NCI-H2227 treated with DMSO at 0.1 percent for 48 hours (cell line): ENCODE results near the gene KLHL30.
"Not testable (repeated sequence)": the region's sequence is repeated elsewhere in the genome, so short reads cannot be mapped to it uniquely, and the experiment has no call there.

Experiments
- DNase-seq: peaks from one replicate; lab custom pipeline; 2025; lab: John Stamatoyannopoulos, UW

KLHL30 gene

GRCh38 chr2:238101891-238102841 is 36.3 kb upstream of the KLHL30 start:
- DNase-seq: no peak

DNA sequence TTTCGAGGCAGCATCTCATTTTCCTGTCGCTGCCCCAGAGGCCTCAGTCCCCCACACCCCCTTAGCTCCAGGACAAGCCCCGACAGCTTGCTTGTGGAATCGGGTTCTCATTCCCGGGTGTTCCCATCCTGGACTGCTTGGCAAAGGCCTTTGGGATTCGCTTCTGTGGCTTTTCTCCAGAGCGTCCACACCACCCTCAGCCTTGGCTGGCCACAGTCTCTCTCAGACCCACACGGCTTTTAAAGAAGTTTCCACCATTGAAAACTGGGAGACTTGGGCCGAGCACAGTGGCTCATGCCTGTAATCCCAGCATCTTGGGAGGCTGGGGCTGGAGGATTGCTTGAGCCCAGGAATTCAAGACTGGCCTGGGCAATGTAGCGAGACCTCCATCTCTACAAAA is 35.6 kb upstream of the KLHL30 start:
- no peak for DNase-seq

- DNase-seq: no peak
These were observed 34.8 kb upstream of the KLHL30 start for GRCh38 chr2:238103465-238104225.

DNA sequence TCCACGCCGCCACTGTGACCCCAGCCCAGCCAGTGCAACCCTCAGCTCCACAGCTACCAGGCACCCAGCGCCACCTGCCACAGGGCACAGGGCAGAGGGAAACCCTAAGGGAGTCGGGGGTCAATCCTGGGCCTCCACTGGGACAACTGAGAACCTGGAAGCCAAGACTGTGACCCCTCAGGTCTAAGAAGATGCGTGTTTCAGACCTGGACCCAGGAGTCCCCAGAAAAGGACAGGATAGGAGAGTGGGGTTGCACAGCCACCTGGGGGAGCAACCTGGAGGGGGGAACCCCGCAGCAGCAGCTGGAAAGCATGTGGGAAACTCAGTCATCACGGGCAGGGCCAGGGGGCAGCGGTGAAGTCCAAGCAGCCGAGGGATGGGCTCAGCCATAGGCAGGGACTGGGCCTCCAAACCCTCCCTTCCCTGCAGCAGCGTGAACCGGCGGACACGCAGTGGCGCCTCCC is 34.2 kb upstream of the KLHL30 start:
- no peak for DNase-seq

- DNase-seq: no peak
These were observed 33.6 kb upstream of the KLHL30 start for GRCh38 chr2:238104691-238105371.

GRCh38 chr2:238105506-238106338 is 32.7 kb upstream of the KLHL30 start:
- no peak for DNase-seq

DNA sequence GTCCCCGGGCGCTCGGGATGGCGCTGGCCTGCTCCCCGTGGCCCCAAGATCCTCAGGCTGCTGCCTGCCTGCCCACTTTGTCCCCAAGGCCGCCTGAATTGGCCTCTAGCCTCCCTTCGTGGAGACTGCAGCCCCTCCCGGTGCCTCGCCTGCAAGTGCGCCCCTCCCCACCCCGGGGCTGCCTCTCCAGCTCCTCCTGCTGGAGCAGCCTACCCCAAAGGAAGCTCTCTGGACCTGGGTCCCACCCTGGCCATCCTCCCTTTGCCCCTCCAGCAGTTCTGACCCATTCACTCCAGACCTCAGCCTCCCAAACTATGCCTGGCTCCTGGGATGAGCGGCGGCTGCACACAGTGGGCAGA is 32.1 kb upstream of the KLHL30 start:
- DNase-seq: no peak

DNA sequence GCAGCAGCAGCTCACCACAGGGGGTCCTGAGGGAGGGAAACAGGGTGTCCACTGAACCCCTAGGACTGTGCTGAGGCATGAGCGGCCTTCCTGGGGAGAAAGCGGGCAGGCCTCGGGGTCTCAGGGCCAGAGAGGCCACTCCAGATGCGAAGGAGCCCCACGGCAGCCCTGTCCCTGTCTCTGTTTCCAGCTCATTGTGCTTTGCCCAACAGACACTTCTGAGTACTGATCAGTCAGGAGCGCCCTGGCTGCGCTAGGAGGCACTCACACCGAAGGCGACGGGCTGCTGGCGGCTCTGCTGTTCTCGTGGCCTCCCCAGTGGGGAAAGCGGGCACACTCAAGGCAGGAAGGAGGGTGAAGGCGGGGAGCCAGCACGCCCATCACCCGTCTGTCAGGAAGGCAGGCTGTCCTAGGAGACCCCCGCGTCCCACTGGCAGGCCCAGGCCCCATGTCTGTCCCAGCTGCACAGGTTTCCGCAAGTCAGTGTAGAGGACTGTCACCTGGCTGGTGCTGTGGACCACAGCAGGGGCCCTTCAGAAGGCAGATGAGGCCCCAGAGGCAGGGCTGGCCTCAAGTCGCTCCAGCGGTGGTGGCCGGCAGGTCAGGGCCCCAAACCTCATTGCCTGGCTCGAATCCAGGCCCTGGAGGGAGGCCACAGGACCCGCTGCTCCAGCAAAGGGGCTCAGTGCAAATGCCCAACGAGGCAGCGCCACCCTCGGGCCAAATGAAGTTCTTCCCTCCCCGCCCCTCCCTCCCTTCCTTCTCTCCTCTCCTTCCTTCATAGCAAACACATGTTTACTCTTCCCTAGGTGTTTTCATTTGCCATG is 31.6 kb upstream of the KLHL30 start:
- DNase-seq: no peak

DNA sequence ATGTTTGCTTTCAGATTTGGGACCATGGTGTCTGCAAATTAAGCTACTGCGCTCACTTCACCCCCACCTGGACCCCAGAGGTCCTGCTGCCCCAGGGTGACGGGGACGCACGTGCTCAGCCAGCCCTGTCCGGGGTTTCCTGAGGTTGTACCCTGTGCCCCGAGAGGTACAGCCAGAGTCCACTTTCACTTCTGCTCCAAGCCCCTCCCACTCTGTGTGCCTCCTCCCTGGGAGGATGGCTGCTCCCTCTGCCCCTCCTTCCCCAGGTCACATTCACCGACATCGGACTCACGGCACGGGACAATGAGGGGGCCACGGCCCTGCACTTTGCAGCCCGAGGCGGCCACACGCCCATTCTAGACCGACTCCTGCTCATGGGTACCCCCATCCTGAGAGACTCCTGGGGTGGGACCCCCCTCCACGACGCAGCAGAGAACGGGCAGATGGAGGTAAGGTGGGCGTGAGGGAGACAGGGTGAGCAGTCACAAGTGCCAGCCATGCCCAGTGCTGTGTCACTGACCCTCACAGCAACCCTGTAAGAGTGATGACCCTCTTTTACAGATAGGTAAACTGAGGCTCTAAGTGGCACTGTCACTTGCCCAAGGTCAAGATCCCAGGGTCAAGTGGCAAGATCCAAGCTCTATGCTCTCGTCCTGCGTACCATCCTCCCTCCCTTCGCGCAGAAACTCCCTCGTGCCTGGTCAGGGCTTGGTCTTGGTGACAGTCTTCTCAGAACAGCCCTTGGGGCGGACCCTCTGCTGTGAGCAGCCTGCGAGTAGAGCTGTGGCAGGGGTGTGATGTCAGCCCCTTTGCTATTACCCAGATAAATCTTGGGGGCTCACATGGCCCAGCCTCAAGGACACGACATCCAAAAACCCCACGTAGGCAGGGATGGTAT is 30.7 kb upstream of the KLHL30 start:
- no peak for DNase-seq

DNA sequence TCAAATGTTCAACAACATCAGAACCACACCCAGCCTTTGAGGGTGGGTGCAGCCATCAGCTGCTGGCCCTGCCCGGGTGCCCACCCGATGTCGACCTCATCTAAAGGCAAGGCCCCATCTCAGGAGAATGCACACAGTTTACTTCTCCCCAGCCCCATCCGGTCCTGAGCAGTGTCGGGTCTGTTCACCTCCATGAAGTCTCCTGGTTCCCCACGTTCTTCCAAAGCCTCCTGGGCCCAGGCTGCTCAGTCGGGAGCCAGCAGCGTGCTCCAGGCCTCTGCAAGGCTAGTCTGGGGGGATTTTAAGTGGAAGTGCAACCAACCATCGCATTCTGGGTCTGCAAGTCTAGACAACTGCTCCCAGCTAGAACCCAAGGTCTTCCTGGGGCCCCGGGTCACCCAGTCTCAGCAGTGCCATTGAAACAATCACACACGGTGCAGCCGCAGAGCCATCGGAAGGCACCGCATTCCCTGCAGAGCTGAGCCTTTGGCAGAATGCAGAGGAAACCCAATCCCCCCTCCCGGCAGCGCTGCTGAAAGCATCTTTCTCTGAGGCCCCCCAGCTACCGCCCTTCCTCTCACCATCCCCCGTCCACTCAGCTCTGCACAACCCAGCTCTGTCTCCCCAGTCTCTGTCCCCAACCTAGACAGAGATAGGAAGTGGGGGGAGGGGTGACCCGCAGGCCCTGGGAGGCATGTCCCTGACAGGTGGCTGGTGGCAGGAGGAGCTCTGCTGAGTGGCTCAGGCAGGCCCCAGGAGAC is 29.9 kb upstream of the KLHL30 start:
- DNase-seq: no peak

- DNase-seq: no peak
These were observed 24.9 kb upstream of the KLHL30 start for GRCh38 chr2:238113611-238114010.

- DNase-seq: no peak
These were observed 24.1 kb upstream of the KLHL30 start for GRCh38 chr2:238114331-238114841.

DNA sequence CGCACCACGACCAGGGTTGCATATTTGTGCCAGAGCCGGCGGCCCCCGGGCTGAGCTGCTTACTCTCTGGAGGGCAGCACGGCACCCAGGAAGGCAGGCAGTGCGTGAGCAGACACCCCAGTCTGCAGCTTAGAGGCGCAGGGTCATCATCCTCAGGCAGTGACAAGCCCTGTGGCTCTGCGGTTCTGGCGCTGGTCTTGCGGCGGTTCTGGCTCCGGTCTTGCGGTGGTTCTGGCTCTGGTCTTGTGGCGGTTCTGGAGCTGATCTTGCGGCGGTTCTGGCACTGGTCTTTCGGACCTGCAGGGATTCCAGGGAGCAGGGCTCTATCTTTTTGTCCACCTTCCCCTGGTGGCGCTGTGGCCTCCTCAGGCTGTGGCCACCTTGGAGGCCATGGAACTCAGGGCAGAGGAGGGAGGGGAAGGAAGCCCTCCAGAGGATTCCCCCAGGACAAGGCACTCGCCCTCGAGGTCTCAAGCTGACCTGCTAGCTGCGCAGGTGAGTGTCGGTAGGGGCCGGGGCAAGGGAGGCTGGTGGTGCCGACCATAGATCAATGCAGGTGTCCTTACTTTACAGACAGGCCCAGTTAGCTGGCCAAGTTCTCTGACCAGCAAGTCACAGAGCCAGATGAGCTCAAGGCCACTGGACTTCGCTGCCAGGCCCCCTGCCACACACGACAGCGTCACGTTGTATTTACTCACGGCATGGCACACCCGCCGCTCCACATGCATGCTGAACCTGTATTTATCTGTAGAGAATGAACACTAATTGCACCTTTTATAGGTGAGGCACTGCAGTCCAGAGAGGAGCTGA is 23.4 kb upstream of the KLHL30 start:
- DNase-seq: no peak

DNA sequence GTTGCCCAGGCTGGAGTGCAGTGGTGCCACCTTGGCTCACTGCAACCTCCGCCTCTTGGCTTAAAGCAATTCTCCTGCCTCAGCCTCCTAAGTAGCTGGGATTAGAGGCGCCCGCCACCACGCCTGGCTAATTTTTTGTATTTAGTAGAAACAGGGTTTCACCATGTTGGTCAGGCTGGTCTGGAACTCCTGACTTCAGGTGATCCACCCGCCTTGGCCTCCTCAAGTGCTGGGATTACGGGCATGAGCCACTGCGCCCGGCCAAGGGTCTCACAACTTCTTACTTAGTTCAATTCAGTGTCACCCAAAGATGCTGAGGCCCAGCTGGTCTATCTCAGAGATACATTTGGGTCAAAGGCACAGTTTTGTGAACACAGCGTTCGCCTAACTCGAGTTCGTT is 22.8 kb upstream of the KLHL30 start:
- not testable (repeated sequence) for DNase-seq

DNA sequence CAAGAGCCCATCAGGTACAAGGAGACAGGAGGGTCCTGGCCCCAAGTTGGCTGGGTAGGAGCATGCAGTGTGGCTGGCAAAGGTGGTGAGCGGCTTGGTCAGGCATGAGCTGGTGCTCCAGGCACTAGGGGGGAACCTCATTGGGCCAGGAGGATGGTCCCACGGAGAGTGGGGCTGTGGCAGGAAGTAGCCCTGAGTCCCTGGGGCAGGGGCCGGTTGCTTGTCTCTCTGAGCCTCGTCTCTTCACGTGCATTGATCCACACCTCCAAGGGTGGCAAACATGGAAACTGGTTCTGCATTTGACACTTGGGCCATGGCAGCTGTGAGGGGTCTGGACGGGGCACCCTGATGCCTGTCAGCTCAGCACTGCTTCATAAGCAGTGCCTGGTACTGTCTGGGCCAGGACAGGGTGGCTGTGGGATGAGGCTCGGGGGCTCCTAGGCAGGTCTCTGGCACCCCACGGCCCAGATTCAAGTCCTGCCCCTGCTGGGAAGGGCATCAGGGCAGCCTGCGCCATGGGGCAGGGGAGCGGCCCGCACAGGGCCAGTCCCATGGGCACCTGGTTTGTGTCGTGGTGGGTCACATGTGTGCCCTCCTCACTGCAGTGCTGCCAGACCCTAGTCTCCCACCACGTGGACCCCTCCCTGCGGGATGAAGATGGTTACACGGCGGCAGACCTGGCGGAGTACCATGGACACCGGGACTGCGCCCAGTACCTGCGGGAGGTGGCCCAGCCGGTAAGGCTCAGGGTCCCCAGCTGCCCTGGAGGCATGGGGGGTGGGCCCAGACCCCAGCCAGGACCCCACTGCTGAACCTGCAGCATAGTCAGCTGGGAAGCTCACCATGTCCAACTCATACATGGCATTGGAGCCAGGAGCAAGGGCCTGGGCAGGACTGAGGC is 21.9 kb upstream of the KLHL30 start:
- DNase-seq: no peak
